ENCODE results near the gene METTL8.

Gene METTL8

DNA sequence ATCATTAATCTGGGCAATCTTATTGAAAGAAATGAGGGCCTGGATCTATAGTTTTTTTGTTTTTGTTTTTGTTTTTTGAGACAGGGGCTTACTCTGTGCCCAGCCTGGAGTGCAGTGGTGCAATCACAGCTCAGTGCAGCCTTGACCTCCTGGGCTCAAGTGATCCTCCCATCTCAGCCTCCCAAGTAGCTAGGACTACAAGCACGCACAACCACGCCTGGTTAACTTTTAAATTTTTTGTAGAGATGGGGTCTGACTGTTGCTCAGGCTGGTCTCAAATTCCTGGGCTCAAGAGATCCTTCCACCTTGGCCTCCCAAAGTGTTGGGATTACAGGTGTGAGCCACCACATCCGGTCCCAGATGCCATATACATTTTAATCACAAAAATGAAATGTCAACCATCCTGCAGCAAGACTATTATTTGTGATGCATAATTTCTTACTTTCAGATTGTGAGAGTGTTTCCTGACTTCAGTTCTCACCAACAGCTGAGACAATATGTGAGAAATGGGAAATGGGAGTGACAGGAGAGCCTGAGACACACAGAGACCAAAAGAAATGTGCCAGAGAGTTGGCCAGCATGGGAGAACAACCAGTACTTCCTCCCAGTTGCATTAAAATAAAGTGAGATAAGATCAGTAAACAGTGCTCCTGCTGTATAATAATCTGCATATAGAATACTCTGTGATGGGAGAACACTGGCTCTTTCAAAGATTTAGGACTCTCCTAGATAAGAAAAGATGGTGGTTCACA, 87.6 kb downstream of the METTL8 start:
- POLR2A ChIA-PET (ENCODE audit: low non-redundant PET), result no interaction called here

DNA sequence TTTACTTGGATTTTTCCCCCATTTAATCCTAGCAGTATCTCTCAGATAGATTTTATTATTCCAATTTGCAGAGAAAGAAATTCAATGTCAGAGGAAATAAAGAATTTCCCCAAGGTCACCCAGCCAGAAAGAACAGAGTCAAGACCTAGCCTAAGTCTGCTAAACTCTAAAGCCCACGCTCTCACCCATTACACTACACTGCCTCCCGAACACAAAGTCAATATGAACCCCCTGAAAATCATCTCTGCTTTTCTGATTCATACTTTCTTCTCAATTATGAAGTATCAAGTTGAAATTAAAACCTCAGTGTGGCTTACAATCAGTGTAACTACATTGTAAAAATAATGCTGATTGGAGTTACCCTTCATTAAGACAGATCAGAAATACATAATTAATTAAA, 89.6 kb downstream of the METTL8 start:
- CTCF ChIA-PET, result no interaction called here
- TF ChIP-seq, protein P1, sequence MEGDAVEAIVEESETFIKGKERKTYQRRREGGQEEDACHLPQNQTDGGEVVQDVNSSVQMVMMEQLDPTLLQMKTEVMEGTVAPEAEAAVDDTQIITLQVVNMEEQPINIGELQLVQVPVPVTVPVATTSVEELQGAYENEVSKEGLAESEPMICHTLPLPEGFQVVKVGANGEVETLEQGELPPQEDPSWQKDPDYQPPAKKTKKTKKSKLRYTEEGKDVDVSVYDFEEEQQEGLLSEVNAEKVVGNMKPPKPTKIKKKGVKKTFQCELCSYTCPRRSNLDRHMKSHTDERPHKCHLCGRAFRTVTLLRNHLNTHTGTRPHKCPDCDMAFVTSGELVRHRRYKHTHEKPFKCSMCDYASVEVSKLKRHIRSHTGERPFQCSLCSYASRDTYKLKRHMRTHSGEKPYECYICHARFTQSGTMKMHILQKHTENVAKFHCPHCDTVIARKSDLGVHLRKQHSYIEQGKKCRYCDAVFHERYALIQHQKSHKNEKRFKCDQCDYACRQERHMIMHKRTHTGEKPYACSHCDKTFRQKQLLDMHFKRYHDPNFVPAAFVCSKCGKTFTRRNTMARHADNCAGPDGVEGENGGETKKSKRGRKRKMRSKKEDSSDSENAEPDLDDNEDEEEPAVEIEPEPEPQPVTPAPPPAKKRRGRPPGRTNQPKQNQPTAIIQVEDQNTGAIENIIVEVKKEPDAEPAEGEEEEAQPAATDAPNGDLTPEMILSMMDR (conservative IDR thresholded peaks at IDR 0.05; ENCODE audit: low read depth), result no peak
- POLR2A ChIA-PET (ENCODE audit: low non-redundant PET), result no interaction called here
- no peak for DNase-seq (ENCODE audit: low spot score)
- no peak overlapping the region for H3K27ac ChIP-seq

More for the DNA sequence above, 87.6 kb downstream of the METTL8 start:
- CTCF ChIA-PET, result interaction anchor here (1.2 kb wide), 1 partner anchor 9 kb away, joined by 3 read pairs; no protein-coding TSS in a partner anchor
- TF ChIP-seq, protein P1 (conservative IDR thresholded peaks at IDR 0.05; ENCODE audit: low read depth), result no peak
- no peak for DNase-seq (ENCODE audit: low spot score)
- H3K27ac ChIP-seq, result no peak overlapping the region

DNA sequence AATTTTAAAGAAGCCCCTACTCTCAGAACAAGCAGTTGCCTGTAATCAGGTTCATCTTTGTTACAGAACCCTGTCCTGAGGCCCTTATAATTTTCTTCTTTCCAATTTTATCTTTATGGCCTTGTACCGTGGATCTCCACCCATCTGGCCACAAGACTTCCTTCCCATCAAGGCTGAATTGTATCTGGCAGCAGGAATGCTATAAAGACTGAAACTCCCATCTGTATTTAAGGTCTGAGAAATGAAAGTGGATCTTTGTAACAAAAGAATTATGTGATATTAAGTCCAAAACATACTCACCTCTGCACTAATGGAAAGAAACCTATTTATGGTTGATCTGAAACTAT, 91.8 kb downstream of the METTL8 start:
- no peak for DNase-seq (ENCODE audit: low spot score)
- ChIA-PET CTCF (interaction anchor here (0.6 kb wide), 1 partner anchor 86 kb away, joined by 3 read pairs; no protein-coding TSS in a partner anchor), POLR2A (ENCODE audit: low non-redundant PET) (no interaction called here)
- H3K27ac ChIP-seq, result no peak overlapping the region
- TF ChIP-seq, protein P1 (conservative IDR thresholded peaks at IDR 0.05; ENCODE audit: low read depth), result no peak

DNA sequence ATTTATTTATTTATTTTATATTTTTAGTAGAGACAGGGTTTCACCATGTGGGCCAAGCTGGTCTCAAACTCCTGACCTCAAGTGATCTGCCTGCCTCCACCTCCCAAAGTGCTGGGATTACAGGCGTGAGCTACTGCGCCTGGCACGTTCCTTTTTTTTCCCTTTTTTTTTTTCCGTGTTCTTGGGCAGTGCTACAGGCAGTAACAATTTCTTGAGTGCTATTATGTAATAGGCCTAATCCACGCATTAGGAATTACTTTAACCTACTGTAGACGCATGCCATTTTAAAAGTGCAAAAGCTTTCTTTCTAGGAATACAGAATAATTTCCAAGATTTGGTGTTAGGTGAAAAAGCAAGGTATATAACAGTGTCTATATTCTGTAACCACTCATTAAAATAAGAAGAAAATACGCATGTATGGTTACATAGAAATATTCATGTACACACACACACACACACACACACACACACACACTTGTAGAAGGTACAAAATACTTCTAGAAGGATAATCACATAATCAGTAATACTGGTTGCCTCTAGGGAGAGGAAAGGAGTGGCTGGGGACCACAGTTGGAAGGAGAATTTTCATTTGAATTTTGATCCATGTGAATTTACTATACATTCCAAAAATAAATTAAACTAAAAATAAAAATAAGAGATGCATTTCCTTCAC, 92.3 kb downstream of the METTL8 start:
- DNase-seq (ENCODE audit: low spot score), result no peak
- CTCF ChIA-PET, result interaction anchor here (0.6 kb wide), 1 partner anchor 87 kb away, joined by 3 read pairs; no protein-coding TSS in a partner anchor
- TF ChIP-seq, protein P1 (conservative IDR thresholded peaks at IDR 0.05; ENCODE audit: low read depth), result no peak
- H3K27ac ChIP-seq, result no peak overlapping the region
- POLR2A ChIA-PET (ENCODE audit: low non-redundant PET), result no interaction called here

DNA sequence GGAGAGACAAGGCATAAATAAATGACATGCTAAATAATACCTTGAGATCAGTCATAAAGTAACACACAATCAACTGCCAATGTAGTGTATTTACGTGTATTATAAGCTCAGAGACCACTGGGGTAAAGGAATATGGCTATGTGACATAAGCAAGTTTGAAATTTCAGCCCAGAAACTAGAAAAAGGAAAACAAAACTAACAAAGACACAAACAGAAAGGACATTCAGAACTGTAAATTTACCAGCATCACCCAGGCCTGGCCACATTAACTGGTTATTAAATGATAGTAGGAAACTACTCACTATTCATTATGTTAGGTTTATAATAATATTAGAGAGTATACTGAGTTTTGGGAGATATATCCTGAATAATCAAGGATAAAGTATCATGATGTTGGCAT, 98.8 kb downstream of the METTL8 start:
- TF ChIP-seq, protein P1 (conservative IDR thresholded peaks at IDR 0.05; ENCODE audit: low read depth), result no peak
- POLR2A ChIA-PET (ENCODE audit: low non-redundant PET), result no interaction called here
- DNase-seq (ENCODE audit: low spot score), result no peak
- CTCF ChIA-PET, result no interaction called here
- H3K27ac ChIP-seq, result no peak overlapping the region

DNA sequence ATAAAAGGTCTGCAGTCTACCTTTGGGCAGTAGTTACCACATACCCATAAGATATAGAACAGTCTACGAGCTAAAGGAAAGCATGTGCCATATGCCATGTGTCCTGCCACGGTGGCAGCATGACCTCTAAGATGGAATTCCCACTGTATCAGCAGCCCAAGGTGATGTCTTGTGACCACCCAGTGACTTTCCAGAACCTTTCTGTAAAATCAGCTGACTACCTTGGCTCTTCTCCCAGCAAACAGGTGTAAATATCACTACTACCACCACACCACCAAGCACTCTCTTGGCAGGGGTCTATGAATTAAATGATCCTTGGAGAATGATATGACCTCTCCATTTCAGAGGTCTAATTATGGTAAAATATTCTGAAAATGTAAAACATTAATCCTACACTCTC, 99.6 kb downstream of the METTL8 start:
- POLR2A ChIA-PET (ENCODE audit: low non-redundant PET), result no interaction called here
- CTCF ChIA-PET, result interaction anchor here (0.6 kb wide), 1 partner anchor 26 kb away, joined by 5 read pairs; no protein-coding TSS in a partner anchor
- no peak for DNase-seq (ENCODE audit: low spot score)

More for the DNA sequence above, 99.6 kb downstream of the METTL8 start:
- TF ChIP-seq, protein P1 (conservative IDR thresholded peaks at IDR 0.05; ENCODE audit: low read depth), result no peak
- H3K27ac ChIP-seq, result no peak overlapping the region

All from RWPE1 (cell line).